Measurements from ENCODE around the gene UNC13A. TPM values are rescaled to one million over a fixed set of nuclear protein-coding genes. Genes with fewer than 3 reads are reported as not detected.

UNC13A gene
- total and polyA plus RNA-seq, 2 of the 8 experiments (the other 6 are each of a cell fraction or from before 2014, with no cell fraction given) = 13.1 to 47.6 TPM

GRCh38 chr19:17562561-17562960, 125.6 kb downstream of the UNC13A start:
- FAIRE-seq (no peak), DNase-seq (ENCODE audit: low read depth in 1 of 2, low spot score in 2 of 2) (no peak)
- no peak overlapping the region for H3K9ac ChIP-seq (replicated peaks in 1 of 4; ENCODE audit: extremely low read depth in 1 of 4, low read depth in 3 of 4, low read length in 3 of 4)
- no peak overlapping the region for H3K56ac ChIP-seq (replicated peaks; ENCODE audit: insufficient read length, low read depth, low read length)
- H2AK5ac ChIP-seq (ENCODE audit: low read depth, low read length) = no peak overlapping the region
- no peak overlapping the region for H3K4ac ChIP-seq (replicated peaks; ENCODE audit: insufficient read length, low read depth, low read length)
- no peak overlapping the region for H4K5ac ChIP-seq (ENCODE audit: insufficient read length, low read depth, low read length)
- H4K91ac ChIP-seq (replicated peaks; ENCODE audit: insufficient read length, low read length) = no peak overlapping the region
- no peak overlapping the region for H2BK15ac ChIP-seq (ENCODE audit: low read length)
- H2BK5ac ChIP-seq (ENCODE audit: low read depth, low read length) = peak overlapping the region; percentile 39; the same call in 1 of the 2 replicates
- no peak overlapping the region for H4K8ac ChIP-seq (ENCODE audit: extremely low read depth, insufficient read depth, low read length)
- H2BK20ac ChIP-seq (ENCODE audit: low read length) = no peak overlapping the region
- CTCF ChIA-PET (ENCODE audit: partially characterized antibody) = interaction anchor here (1.0 to 2.6 kb wide), 4 partner anchors 11 to 73 kb away, joined by 3 to 12 read pairs (median 4); no protein-coding TSS in a partner anchor
- 78% methylated on average over 11 of the region's 11 CpGs; no CpG with 5 or more reads in 1 of the 2 experiments for WGBS, 2 experiments (ENCODE audit: extremely low coverage in 1 of 2, insufficient coverage in 1 of 2, insufficient read length in 1 of 2, insufficient replicate concordance in 2 of 2, low coverage in 1 of 2, low lambda C conversion rate in 2 of 2, missing lambda C conversion rate in 1 of 2)
- H2BK12ac ChIP-seq (ENCODE audit: low read depth, low read length) = no peak overlapping the region
- no peaks in the 10 kb centered on the region for H3K9me3 ChIP-seq (ENCODE audit: insufficient read depth in 2 of 2, low read depth in 1 of 2, low read length in 1 of 2)
- H3K18ac ChIP-seq (ENCODE audit: extremely low read depth, low read length) = no peak overlapping the region
- no peak overlapping the region for H3K23ac ChIP-seq (ENCODE audit: insufficient read length)
- H2BK120ac ChIP-seq (replicated peaks; ENCODE audit: low read depth, low read length) = no peak overlapping the region
- H3K14ac ChIP-seq (ENCODE audit: insufficient read length) = no peak overlapping the region
- no peaks in the 10 kb centered on the region for H3K79me1 ChIP-seq (ENCODE audit: low read depth, low read length)
- H3K4me2 ChIP-seq (ENCODE audit: insufficient read depth in 1 of 2, low read depth in 2 of 2, low read length in 2 of 2) = no peak overlapping the region
- H3K27me3 ChIP-seq (replicated peaks in 1 of 4; ENCODE audit: control insufficient read depth in 3 of 4, extremely low read depth in 1 of 4, insufficient read depth in 3 of 4, low read length in 3 of 4) = no peaks in the 10 kb centered on the region
- H3K4me1 ChIP-seq (replicated peaks in 1 of 4; ENCODE audit: control insufficient read depth in 3 of 4, insufficient read depth in 4 of 4, low read length in 3 of 4) = no peaks in the 10 kb centered on the region
- no peaks in the 10 kb centered on the region for H3K23me2 ChIP-seq (ENCODE audit: low read depth, low read length)
- H4K20me1 ChIP-seq (replicated peaks in 1 of 2; ENCODE audit: control insufficient read depth in 1 of 2, insufficient read depth in 2 of 2, low read length in 2 of 2) = peaks cover 2 to 3% of the 10 kb centered on the region in 2 experiments
- no peaks in the 10 kb centered on the region for H3K79me2 ChIP-seq (ENCODE audit: control insufficient read depth in 1 of 2, insufficient read depth in 2 of 2, low read length in 2 of 2)
- peaks cover 0 to 4% (median 0%) of the 10 kb centered on the region in 4 experiments; a peak in 2 of 8 replicates for H3K36me3 ChIP-seq (ENCODE audit: control insufficient read depth in 2 of 4, insufficient read depth in 4 of 4, low read length in 3 of 4)
- POLR2A ChIA-PET (ENCODE audit: partially characterized antibody) = interaction anchor here (0.6 kb wide), 1 partner anchor 68 kb away, joined by 3 read pairs; no protein-coding TSS in a partner anchor
- H3K4me3 ChIP-seq (ENCODE audit: extremely low read depth in 1 of 4, insufficient read depth in 2 of 4, low read depth in 3 of 4, low read length in 4 of 4) = no peak overlapping the region
- H3K27ac ChIP-seq (ENCODE audit: low read depth, low read length) = no peak overlapping the region; the same call in 1 of the 2 replicates
- H2AFZ ChIP-seq (ENCODE audit: low read length) = no peak overlapping the region
- TF ChIP-seq MAX (IDR thresholded peaks at IDR 0.05) (no peak), SP4 (IDR thresholded peaks at IDR 0.05; ENCODE audit: low read length) (no peak), SP1 (IDR thresholded peaks at IDR 0.05; ENCODE audit: low read depth, low read length) (no peak), TAF7 (optimal IDR thresholded peaks at IDR 0.05; ENCODE audit: borderline replicate concordance, low read depth, low read length) (no peak), POU5F1 (IDR thresholded peaks at IDR 0.05; ENCODE audit: low read depth, low read length) (no peak), SIRT6 (IDR thresholded peaks at IDR 0.05; ENCODE audit: low read length) (no peak), E2F6 (IDR thresholded peaks at IDR 0.05) (no peak), CEBPB (IDR thresholded peaks at IDR 0.05; ENCODE audit: low read depth, low read length) (no peak), HDAC2 (IDR thresholded peaks at IDR 0.05; ENCODE audit: borderline replicate concordance in 1 of 2, low read depth in 2 of 2, low read length in 2 of 2) (no peak), ASH2L (IDR thresholded peaks at IDR 0.05; ENCODE audit: low read length) (no peak), SUZ12 (IDR thresholded peaks at IDR 0.05; ENCODE audit: low read length) (no peak), RFX5 (IDR thresholded peaks at IDR 0.05; ENCODE audit: borderline replicate concordance, low read depth, low read length) (no peak), CHD1 (IDR thresholded peaks at IDR 0.05; ENCODE audit: low read depth, low read length) (no peak), FOSL1 (IDR thresholded peaks at IDR 0.05; ENCODE audit: insufficient read depth, low read depth, low read length) (no peak)
